DND-41 (cell line): Measurements from ENCODE around the gene MAP2K5.

ENCODE experiments used
- ATAC-seq: fragments of 200-7000 bp; cut with Tn5 transposase; 3 replicates; pipeline ENCODE4 v1.9.1; 2021; ENCODE audit warnings: low read depth; ENCODE audit not compliant: insufficient read depth
- DNase-seq: peaks from one replicate; pipeline ENCODE4 v3.0.0-alpha.2; 2020
- H2AFZ ChIP-seq: 2 replicates; pipeline ENCODE4 v1.6.0; 2012; ENCODE audit warnings: low read depth, low read length
- H3K27ac ChIP-seq: 2 replicates; pipeline ENCODE4 v1.5.1; 2012; ENCODE audit warnings: low read length, inconsistent platforms
- H3K27me3 ChIP-seq: fragments of 200-600 bp; sonication (generic); 2 replicates; pipeline ENCODE4 v1.6.0; 2012; ENCODE audit warnings: low read length, mild to moderate bottlenecking, inconsistent platforms; ENCODE audit not compliant: insufficient read depth, poor library complexity
- H3K36me3 ChIP-seq: 2 replicates; pipeline ENCODE4 v1.5.1; 2012; ENCODE audit warnings: low read length, inconsistent platforms; ENCODE audit not compliant: insufficient read depth
- H3K4me1 ChIP-seq: 2 replicates; pipeline ENCODE4 v1.5.1; 2012; ENCODE audit warnings: mild to moderate bottlenecking, low read length; ENCODE audit not compliant: insufficient read depth
- H3K4me2 ChIP-seq: 2 replicates; pipeline ENCODE4 v1.6.0; 2012; ENCODE audit warnings: mild to moderate bottlenecking, moderate library complexity, low read length, inconsistent platforms; ENCODE audit not compliant: insufficient read depth
- H3K4me3 ChIP-seq, 2 experiments: fragments of 200-600 bp in 1 of 2; shearing (Covaris generic) in 1 of 2; 2 replicates each; pipeline ENCODE4 v1.5.1; 2012 to 2016; ENCODE audit warnings: inconsistent platforms in 2 of 2, low read length in 2 of 2, mild to moderate bottlenecking in 2 of 2, low read depth in 1 of 2, moderate library complexity in 1 of 2
- H3K79me2 ChIP-seq: 2 replicates; pipeline ENCODE4 v1.6.0; 2012; ENCODE audit warnings: low read length, inconsistent platforms; ENCODE audit not compliant: insufficient read depth
- H3K9ac ChIP-seq: 2 replicates; pipeline ENCODE4 v1.6.0; 2012; ENCODE audit warnings: low read depth, mild to moderate bottlenecking, inconsistent platforms, low read length, moderate library complexity
- H3K9me3 ChIP-seq: 2 replicates; pipeline ENCODE4 v1.5.1; 2012; ENCODE audit warnings: low read length, moderate library complexity, mild to moderate bottlenecking, inconsistent platforms; ENCODE audit not compliant: insufficient read depth, severe bottlenecking
- H4K20me1 ChIP-seq: 2 replicates; pipeline ENCODE4 v1.6.0; 2012; ENCODE audit warnings: low read length; ENCODE audit not compliant: insufficient read depth
- EZH2 ChIP-seq: IDR thresholded peaks from 3 replicates; pipeline ENCODE4 v1.6.1; 2012; ENCODE audit warnings: borderline replicate concordance, low read depth, mild to moderate bottlenecking, moderate library complexity, low read length, inconsistent platforms; ENCODE audit not compliant: severe bottlenecking
- TF ChIP-seq, protein P1 (sequence below): IDR thresholded peaks from 2 replicates; pipeline ENCODE4 v1.5.1; 2012; ENCODE audit warnings: borderline replicate concordance, low read length, moderate library complexity, mild to moderate bottlenecking; ENCODE audit not compliant: poor library complexity, severe bottlenecking; ENCODE audit errors: extremely low read depth

The MAP2K5 gene

GRCh38 chr15:67520321-67521028 is 22.0 kb upstream of the MAP2K5 start:
- peaks cover 3% of the 10 kb centered on the region; the same call in 1 of the 2 replicates for H4K20me1 ChIP-seq
- H3K27me3 ChIP-seq: no peaks in the 10 kb centered on the region
- no peaks in the 10 kb centered on the region; the same call in 1 of the 2 replicates for H3K36me3 ChIP-seq
- H3K9me3 ChIP-seq: no peaks in the 10 kb centered on the region
- TF ChIP-seq, protein P1, sequence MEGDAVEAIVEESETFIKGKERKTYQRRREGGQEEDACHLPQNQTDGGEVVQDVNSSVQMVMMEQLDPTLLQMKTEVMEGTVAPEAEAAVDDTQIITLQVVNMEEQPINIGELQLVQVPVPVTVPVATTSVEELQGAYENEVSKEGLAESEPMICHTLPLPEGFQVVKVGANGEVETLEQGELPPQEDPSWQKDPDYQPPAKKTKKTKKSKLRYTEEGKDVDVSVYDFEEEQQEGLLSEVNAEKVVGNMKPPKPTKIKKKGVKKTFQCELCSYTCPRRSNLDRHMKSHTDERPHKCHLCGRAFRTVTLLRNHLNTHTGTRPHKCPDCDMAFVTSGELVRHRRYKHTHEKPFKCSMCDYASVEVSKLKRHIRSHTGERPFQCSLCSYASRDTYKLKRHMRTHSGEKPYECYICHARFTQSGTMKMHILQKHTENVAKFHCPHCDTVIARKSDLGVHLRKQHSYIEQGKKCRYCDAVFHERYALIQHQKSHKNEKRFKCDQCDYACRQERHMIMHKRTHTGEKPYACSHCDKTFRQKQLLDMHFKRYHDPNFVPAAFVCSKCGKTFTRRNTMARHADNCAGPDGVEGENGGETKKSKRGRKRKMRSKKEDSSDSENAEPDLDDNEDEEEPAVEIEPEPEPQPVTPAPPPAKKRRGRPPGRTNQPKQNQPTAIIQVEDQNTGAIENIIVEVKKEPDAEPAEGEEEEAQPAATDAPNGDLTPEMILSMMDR: no peak
- no peak for TF ChIP-seq EZH2
- peak overlapping the region; percentile 62 for H3K4me2 ChIP-seq
- DNase-seq: no peak
- H3K9ac ChIP-seq: peak overlapping the region; percentile 93
- peaks cover 32% of the 10 kb centered on the region for H3K4me1 ChIP-seq
- peak overlapping the region; percentile 12 to 79; a peak in 3 of 4 replicates for H3K4me3 ChIP-seq
- H3K27ac ChIP-seq: peak overlapping the region; percentile 90
- H3K79me2 ChIP-seq: peaks cover 43% of the 10 kb centered on the region
- ATAC-seq: no peak
- peak overlapping the region; percentile 80 for H2AFZ ChIP-seq

DNA sequence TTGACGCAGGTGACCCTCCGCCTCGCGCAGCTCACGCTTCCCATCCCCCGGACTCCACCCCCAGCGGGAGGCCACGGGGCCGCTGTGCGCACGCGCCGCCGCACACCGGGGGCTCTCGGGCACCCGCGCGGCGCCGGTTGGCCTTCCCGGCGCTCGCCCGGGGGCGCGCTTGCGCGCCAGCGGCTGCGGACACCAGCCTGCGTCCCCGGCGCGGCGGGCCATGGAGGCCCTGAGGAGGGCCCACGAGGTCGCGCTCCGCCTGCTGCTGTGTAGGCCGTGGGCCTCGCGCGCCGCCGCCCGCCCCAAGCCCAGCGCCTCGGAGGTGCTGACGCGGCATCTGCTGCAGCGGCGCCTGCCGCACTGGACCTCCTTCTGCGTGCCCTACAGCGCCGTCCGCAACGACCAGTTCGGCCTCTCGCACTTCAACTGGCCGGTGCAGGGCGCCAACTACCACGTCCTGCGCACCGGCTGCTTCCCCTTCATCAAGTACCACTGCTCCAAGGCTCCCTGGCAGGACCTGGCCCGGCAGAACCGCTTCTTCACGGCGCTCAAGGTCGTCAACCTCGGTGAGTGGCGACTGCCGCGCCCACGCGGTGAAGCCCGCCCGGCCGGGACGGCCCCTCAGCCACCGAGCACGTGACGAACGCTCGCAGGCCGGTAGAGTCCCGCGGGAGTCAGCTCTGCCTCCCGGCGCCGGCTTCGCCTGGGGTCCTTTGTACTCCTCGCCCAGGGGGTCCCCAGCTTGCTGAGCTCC is 21.3 kb upstream of the MAP2K5 start, which contains the start of gene C15orf61:
Gene C15orf61 (plus strand): TSS at position 103 of the 754 bp plus-strand sequence. CDS start 118 bp downstream, at position 221.
- peak; percentile 82 for ATAC-seq

DNA sequence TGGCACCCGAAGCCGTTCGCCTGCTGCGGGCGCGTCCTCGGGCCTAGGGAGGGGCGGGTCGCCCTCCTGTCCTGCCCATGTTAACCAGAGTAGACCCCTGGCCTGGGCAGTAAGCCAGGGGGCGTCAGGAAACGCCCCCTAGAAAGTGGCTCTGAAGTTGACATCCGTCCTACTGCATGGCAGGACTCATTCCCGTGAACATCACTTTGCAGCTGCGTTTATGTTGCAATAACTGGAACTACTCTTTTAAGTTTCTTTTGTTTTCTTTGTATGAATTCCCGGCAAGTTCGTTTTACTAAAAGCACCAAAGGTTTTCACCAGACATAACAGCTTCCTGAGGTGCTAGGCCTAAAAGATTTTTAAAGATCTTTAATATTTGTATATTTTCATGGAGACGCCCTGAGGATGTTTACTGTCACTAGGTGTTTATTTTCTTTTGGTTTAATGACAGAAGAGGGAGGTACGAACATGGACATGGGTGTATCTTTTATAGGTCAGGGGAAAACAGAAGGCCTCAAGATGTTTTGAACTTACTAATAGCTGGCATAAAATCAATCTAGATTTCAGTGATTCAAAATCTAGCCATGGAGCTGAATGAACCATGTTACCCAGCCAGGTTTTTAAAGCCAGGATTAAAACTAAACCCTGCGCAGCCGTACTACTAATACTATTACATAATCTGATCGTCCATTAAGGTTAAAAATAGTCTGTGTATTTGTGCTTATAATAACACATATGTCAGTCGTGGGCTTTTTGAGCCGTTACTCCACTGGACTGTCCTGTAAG is 20.5 kb upstream of the MAP2K5 start:
- H3K9ac ChIP-seq: peak overlapping the region; percentile 93
- H3K36me3 ChIP-seq: peaks cover 5% of the 10 kb centered on the region
- no peaks in the 10 kb centered on the region for H3K27me3 ChIP-seq
- H2AFZ ChIP-seq: peak overlapping the region; percentile 80
- peak overlapping the region; percentile 90 for H3K27ac ChIP-seq
- no peak for TF ChIP-seq EZH2
- TF ChIP-seq, protein P1: peak; percentile 20
- H3K4me3 ChIP-seq: peak overlapping the region; percentile 64 to 79
- H3K9me3 ChIP-seq: no peaks in the 10 kb centered on the region
- peak overlapping the region; percentile 62 for H3K4me2 ChIP-seq
- DNase-seq (no peak), ATAC-seq (peak; percentile 65)
- peaks cover 3% of the 10 kb centered on the region; the same call in 1 of the 2 replicates for H4K20me1 ChIP-seq
- H3K4me1 ChIP-seq: peaks cover 32% of the 10 kb centered on the region
- peaks cover 52% of the 10 kb centered on the region for H3K79me2 ChIP-seq

More for the DNA sequence above, 21.3 kb upstream of the MAP2K5 start, which contains the start of gene C15orf61:
- Histone ChIP-seq H3K9ac (peak within 1 kb of the TSS; percentile 93), H3K27me3 (no peaks in the 10 kb centered on the region), H4K20me1 (peaks cover 3% of the 10 kb centered on the region; the same call in 1 of the 2 replicates), H3K4me1 (peaks cover 32% of the 10 kb centered on the region), H3K4me3 (peak within 1 kb of the TSS; percentile 64 to 79), H3K4me2 (peak within 1 kb of the TSS; percentile 62), H3K27ac (peak within 1 kb of the TSS; percentile 90), H2AFZ (peak within 1 kb of the TSS; percentile 80), H3K36me3 (peaks cover 1% of the 10 kb centered on the region), H3K79me2 (peaks cover 50% of the 10 kb centered on the region), H3K9me3 (no peaks in the 10 kb centered on the region)
- peak; percentile 79 for DNase-seq
- TF ChIP-seq EZH2: no peak
- TF ChIP-seq, protein P1: no peak
